ENCODE measurements around the gene FOXS1. TPM values are rescaled to one million over a fixed set of nuclear protein-coding genes. Genes with fewer than 3 reads are reported as not detected.

The FOXS1 gene
- total and polyA plus RNA-seq, 10 of the 15 experiments (the other 5 are each of a cell fraction or from before 2014, with no cell fraction given): not detected

DNA sequence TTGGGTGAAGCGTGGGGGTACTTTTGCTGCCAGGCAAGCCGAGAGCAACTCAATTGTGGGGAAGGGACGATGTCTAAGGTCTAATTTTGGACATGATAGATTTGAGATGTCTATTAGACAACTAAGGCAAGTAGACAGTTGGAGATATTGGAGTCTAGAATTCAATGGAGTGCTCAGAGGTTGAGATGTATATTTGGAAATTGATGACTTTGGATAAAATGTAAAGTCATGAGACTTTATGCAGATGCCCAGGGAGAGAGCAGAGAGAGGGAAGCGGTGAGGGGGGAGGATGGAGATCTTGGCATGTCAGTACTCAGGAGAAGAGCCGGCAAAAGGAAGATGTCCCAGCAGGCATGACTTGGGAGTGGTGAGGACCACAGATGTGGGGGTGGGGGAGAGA is 19.3 kb downstream of the FOXS1 start (continued):
- TF ChIP-seq, protein P1, sequence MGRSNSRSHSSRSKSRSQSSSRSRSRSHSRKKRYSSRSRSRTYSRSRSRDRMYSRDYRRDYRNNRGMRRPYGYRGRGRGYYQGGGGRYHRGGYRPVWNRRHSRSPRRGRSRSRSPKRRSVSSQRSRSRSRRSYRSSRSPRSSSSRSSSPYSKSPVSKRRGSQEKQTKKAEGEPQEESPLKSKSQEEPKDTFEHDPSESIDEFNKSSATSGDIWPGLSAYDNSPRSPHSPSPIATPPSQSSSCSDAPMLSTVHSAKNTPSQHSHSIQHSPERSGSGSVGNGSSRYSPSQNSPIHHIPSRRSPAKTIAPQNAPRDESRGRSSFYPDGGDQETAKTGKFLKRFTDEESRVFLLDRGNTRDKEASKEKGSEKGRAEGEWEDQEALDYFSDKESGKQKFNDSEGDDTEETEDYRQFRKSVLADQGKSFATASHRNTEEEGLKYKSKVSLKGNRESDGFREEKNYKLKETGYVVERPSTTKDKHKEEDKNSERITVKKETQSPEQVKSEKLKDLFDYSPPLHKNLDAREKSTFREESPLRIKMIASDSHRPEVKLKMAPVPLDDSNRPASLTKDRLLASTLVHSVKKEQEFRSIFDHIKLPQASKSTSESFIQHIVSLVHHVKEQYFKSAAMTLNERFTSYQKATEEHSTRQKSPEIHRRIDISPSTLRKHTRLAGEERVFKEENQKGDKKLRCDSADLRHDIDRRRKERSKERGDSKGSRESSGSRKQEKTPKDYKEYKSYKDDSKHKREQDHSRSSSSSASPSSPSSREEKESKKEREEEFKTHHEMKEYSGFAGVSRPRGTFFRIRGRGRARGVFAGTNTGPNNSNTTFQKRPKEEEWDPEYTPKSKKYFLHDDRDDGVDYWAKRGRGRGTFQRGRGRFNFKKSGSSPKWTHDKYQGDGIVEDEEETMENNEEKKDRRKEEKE (IDR thresholded peaks at IDR 0.05): no peak
- TF ChIP-seq NRF1 (conservative IDR thresholded peaks at IDR 0.05; ENCODE audit: low read depth, low read length): no peak

DNA sequence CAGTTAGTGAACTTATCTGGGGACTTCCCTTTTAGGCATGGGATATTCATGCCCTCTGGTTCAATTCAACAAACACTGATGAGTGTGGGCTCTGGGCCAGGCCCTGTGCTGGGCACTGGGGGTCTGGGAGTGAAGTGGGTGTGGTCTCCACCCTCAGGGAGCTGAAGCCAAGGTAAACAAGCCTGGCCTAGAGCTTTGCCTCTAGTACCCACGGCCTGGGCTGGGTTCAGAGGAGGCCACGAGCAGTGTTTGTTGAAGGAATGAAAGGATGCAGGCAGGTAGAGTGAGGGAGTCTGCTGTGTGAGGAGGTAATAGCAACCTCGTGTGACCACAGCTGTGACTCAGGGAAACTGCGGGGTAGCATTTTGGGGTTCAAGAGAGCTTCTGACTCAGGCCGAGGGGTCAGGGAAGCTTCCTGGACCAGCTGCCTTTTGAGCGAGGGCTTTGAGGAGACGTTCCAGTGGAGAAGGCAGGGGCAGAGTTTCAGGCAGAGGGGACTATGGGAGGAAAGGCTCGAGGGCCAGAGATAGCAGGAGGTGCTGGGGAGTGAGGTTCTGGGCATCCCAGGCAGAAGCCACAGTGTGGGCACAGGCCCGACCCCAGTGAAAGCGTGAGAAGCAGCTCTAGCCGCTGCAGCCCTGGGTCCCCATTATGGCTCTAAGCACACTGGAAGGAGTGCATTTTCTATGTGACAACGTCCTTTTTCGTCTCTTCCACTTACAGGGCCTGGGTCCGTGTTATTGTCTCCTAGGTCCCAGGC is 20.7 kb downstream of the FOXS1 start:
- Histone ChIP-seq H3K27ac (ENCODE audit: control insufficient read depth, insufficient read depth) (no peak overlapping the region), H3K9me3 (replicated peaks; ENCODE audit: control insufficient read depth, insufficient read depth, low read length) (no peaks in the 10 kb centered on the region), H4K20me1 (ENCODE audit: control insufficient read depth, insufficient read depth) (no peaks in the 10 kb centered on the region), H3K27me3 (replicated peaks in 1 of 2; ENCODE audit: control insufficient read depth in 2 of 2, insufficient read depth in 2 of 2, low read length in 1 of 2) (no peaks in the 10 kb centered on the region), H3K4me1 (ENCODE audit: control insufficient read depth, insufficient read depth, low read length) (no peaks in the 10 kb centered on the region), H3K4me2 (ENCODE audit: control insufficient read depth, insufficient read depth) (no peak overlapping the region), H3K79me2 (ENCODE audit: control insufficient read depth, insufficient read depth, low read length) (no peaks in the 10 kb centered on the region), H3K4me3 (no peak overlapping the region), H3K36me3 (ENCODE audit: control insufficient read depth in 2 of 2, insufficient read depth in 2 of 2, low read length in 1 of 2) (no peaks in the 10 kb centered on the region), H3K9ac (ENCODE audit: control insufficient read depth, insufficient read depth, low read length) (no peak overlapping the region), H2AFZ (ENCODE audit: control insufficient read depth, low read depth, low read length) (no peak overlapping the region)
- ATAC-seq: no peak
- no peak for TF ChIP-seq ZNF622 (IDR thresholded peaks at IDR 0.05)
- no peak for TF ChIP-seq JUND (IDR thresholded peaks at IDR 0.05; ENCODE audit: low read depth, low read length)
- no peak for TF ChIP-seq ZSCAN29 (IDR thresholded peaks at IDR 0.05)
- TF ChIP-seq, protein P2, sequence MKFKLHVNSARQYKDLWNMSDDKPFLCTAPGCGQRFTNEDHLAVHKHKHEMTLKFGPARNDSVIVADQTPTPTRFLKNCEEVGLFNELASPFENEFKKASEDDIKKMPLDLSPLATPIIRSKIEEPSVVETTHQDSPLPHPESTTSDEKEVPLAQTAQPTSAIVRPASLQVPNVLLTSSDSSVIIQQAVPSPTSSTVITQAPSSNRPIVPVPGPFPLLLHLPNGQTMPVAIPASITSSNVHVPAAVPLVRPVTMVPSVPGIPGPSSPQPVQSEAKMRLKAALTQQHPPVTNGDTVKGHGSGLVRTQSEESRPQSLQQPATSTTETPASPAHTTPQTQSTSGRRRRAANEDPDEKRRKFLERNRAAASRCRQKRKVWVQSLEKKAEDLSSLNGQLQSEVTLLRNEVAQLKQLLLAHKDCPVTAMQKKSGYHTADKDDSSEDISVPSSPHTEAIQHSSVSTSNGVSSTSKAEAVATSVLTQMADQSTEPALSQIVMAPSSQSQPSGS (IDR thresholded peaks at IDR 0.05; ENCODE audit: low read length): no peak
- TF ChIP-seq, protein P3, sequence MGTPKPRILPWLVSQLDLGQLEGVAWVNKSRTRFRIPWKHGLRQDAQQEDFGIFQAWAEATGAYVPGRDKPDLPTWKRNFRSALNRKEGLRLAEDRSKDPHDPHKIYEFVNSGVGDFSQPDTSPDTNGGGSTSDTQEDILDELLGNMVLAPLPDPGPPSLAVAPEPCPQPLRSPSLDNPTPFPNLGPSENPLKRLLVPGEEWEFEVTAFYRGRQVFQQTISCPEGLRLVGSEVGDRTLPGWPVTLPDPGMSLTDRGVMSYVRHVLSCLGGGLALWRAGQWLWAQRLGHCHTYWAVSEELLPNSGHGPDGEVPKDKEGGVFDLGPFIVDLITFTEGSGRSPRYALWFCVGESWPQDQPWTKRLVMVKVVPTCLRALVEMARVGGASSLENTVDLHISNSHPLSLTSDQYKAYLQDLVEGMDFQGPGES (IDR thresholded peaks at IDR 0.05): no peak
- TF ChIP-seq PAX5 (IDR thresholded peaks at IDR 0.05; ENCODE audit: borderline replicate concordance, low read depth, low read length): no peak
- TF ChIP-seq MTA2 (IDR thresholded peaks at IDR 0.05; ENCODE audit: low read depth): no peak
- TF ChIP-seq BHLHE40 (IDR thresholded peaks at IDR 0.05; ENCODE audit: borderline replicate concordance in 1 of 2, low read depth in 2 of 2, low read length in 1 of 2): no peak
- ChIA-PET POLR2A (no interaction called here), SMC1A (ENCODE audit: uncharacterized antibody, unreplicated experiment) (interaction anchor here (1.1 kb wide), 1 partner anchor 28 kb away, joined by 3 read pairs; no protein-coding TSS in a partner anchor), RAD21 (ENCODE audit: unreplicated experiment) (interaction anchor here (0.6 to 4.1 kb wide), 4 partner anchors 22 to 188 kb away, joined by 3 to 25 read pairs (median 6); partner anchors contain the start of gene PDRG1), CTCF (interaction anchor here (1.9 to 8.8 kb wide), 7 partner anchors 9 to 267 kb away, joined by 5 to 109 read pairs (median 17); partner anchors contain the start of gene FOXS1)
- FAIRE-seq: no peak
- no peak for DNase-seq (ENCODE audit: low read depth, low spot score)
- intact Hi-C loops (cut with micrococcal nuclease; ENCODE audit: unreplicated experiment) (no loop called here), in situ Hi-C loops (cut with MboI) (loop anchor here (10.0 kb wide), 1 partner anchor 830 kb away; no protein-coding TSS in a partner anchor)
- WGBS (ENCODE audit: insufficient coverage, insufficient replicate concordance, low lambda C conversion rate, missing lambda C conversion rate): 52% methylated on average over 14 of the region's 14 CpGs
- BruUV-seq (replicated peaks): no TSS peak

Data from GM12878 (cell line).